ENCODE data around the gene MAN2A2. TPM values are rescaled to one million over a fixed set of nuclear protein-coding genes. Genes with fewer than 3 reads are reported as not detected.

The MAN2A2 gene
- total and polyA plus RNA-seq, 9 of the 15 experiments (the other 6 are each of a cell fraction or from before 2014, with no cell fraction given) = 7.3 to 151 (median 43.4) TPM

DNA sequence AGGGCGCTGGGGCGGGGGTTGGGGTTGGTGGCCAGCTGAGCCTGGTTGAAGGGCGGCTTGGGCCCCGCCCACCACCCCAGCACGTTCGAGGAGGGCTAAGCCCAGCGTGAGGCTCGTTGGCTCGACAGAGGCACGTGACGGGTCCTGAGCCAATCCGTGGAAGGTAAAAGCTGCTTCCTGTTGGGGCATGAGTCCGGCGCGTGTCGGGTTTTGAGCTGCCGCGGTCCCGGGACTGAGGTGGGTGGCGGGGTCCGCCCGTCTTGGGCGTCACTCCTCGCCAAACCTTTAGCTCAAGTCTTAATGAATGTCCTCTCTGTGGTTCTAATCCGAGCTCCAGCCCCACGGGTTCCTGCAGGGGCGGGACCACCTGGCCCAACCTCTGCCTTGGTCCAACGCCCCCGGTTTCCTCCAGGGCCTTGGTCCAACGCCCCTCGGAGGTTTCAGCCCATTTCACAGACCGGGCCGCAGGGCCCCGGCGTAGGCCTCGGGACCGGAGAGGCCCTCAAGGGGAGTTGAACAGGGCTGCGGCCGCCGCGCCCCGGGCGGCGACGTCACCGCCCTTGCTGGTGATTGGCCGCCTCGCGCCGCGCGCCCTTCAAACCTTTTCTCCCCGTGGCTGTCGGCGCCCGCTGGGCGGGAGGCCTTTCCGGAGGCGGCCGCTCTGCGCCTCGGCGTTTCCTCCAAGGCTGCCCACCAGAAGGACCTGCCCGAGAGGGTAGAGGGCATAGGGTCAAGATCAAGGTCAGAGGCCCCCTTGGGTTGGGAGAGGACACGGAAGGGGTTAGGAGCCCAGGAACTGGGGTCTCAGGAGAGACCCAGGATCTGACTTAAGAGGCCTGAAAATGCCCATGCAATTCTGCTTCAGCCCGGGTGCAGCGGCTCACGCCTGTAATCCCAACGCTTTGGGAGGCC is 51.9 kb downstream of the MAN2A2 start, which contains the start of gene RCCD1 (continued):
- TF ChIP-seq FOXK2 (conservative IDR thresholded peaks at IDR 0.05 in 1 of 2, IDR thresholded peaks at IDR 0.05 in 1 of 2; ENCODE audit: low read depth in 2 of 2) (peak; percentile 57 to 77; a peak in 3 of 4 replicates), SMARCA5 (IDR thresholded peaks at IDR 0.05) (peak; percentile 87), PML (IDR thresholded peaks at IDR 0.05; ENCODE audit: low read length) (peak; percentile 66; the same call in 1 of the 2 replicates), GATA2 (CRISPR knock-in tag; IDR thresholded peaks at IDR 0.05) (no peak), FOS (IDR thresholded peaks at IDR 0.05; ENCODE audit: extremely low read depth, insufficient read length) (peak; percentile 67), ZNF239 (CRISPR knock-in tag; IDR thresholded peaks at IDR 0.05) (no peak), DNMT1 (IDR thresholded peaks at IDR 0.05) (no peak), TARDBP (IDR thresholded peaks at IDR 0.05) (no peak), ZNF140 (CRISPR knock-in tag; IDR thresholded peaks at IDR 0.05) (no peak), ZBED1 (IDR thresholded peaks at IDR 0.05) (0 out of 2 replicates have a peak, but pooled peaks have one; percentile 35), ZNF24 (IDR thresholded peaks at IDR 0.05) (no peak), NFE2L1 (tag; IDR thresholded peaks at IDR 0.05; ENCODE audit: borderline replicate concordance, low read depth) (no peak), PHB (CRISPR knock-in tag; IDR thresholded peaks at IDR 0.05) (peak; percentile 18; the same call in 1 of the 2 replicates)
- TF ChIP-seq, protein P1, sequence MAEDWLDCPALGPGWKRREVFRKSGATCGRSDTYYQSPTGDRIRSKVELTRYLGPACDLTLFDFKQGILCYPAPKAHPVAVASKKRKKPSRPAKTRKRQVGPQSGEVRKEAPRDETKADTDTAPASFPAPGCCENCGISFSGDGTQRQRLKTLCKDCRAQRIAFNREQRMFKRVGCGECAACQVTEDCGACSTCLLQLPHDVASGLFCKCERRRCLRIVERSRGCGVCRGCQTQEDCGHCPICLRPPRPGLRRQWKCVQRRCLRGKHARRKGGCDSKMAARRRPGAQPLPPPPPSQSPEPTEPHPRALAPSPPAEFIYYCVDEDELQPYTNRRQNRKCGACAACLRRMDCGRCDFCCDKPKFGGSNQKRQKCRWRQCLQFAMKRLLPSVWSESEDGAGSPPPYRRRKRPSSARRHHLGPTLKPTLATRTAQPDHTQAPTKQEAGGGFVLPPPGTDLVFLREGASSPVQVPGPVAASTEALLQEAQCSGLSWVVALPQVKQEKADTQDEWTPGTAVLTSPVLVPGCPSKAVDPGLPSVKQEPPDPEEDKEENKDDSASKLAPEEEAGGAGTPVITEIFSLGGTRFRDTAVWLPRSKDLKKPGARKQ (CRISPR knock-in tag; IDR thresholded peaks at IDR 0.05) = no peak
- TF ChIP-seq, protein P2, sequence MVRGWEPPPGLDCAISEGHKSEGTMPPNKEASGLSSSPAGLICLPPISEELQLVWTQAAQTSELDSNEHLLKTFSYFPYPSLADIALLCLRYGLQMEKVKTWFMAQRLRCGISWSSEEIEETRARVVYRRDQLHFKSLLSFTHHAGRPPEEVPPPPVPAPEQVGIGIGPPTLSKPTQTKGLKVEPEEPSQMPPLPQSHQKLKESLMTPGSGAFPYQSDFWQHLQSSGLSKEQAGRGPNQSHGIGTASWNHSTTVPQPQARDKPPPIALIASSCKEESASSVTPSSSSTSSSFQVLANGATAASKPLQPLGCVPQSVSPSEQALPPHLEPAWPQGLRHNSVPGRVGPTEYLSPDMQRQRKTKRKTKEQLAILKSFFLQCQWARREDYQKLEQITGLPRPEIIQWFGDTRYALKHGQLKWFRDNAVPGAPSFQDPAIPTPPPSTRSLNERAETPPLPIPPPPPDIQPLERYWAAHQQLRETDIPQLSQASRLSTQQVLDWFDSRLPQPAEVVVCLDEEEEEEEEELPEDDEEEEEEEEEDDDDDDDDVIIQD (CRISPR knock-in tag; IDR thresholded peaks at IDR 0.05) = no peak
- TF ChIP-seq, protein P3, sequence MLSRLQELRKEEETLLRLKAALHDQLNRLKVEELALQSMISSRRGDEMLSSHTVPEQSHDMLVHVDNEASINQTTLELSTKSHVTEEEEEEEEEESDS (CRISPR knock-in tag; IDR thresholded peaks at IDR 0.05) = no peak
- TF ChIP-seq, protein P4, sequence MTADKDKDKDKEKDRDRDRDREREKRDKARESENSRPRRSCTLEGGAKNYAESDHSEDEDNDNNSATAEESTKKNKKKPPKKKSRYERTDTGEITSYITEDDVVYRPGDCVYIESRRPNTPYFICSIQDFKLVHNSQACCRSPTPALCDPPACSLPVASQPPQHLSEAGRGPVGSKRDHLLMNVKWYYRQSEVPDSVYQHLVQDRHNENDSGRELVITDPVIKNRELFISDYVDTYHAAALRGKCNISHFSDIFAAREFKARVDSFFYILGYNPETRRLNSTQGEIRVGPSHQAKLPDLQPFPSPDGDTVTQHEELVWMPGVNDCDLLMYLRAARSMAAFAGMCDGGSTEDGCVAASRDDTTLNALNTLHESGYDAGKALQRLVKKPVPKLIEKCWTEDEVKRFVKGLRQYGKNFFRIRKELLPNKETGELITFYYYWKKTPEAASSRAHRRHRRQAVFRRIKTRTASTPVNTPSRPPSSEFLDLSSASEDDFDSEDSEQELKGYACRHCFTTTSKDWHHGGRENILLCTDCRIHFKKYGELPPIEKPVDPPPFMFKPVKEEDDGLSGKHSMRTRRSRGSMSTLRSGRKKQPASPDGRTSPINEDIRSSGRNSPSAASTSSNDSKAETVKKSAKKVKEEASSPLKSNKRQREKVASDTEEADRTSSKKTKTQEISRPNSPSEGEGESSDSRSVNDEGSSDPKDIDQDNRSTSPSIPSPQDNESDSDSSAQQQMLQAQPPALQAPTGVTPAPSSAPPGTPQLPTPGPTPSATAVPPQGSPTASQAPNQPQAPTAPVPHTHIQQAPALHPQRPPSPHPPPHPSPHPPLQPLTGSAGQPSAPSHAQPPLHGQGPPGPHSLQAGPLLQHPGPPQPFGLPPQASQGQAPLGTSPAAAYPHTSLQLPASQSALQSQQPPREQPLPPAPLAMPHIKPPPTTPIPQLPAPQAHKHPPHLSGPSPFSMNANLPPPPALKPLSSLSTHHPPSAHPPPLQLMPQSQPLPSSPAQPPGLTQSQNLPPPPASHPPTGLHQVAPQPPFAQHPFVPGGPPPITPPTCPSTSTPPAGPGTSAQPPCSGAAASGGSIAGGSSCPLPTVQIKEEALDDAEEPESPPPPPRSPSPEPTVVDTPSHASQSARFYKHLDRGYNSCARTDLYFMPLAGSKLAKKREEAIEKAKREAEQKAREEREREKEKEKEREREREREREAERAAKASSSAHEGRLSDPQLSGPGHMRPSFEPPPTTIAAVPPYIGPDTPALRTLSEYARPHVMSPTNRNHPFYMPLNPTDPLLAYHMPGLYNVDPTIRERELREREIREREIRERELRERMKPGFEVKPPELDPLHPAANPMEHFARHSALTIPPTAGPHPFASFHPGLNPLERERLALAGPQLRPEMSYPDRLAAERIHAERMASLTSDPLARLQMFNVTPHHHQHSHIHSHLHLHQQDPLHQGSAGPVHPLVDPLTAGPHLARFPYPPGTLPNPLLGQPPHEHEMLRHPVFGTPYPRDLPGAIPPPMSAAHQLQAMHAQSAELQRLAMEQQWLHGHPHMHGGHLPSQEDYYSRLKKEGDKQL (CRISPR knock-in tag; IDR thresholded peaks at IDR 0.05; ENCODE audit: borderline replicate concordance) = 0 out of 2 replicates have a peak, but pooled peaks have one; percentile 36
- TF ChIP-seq, protein P5, sequence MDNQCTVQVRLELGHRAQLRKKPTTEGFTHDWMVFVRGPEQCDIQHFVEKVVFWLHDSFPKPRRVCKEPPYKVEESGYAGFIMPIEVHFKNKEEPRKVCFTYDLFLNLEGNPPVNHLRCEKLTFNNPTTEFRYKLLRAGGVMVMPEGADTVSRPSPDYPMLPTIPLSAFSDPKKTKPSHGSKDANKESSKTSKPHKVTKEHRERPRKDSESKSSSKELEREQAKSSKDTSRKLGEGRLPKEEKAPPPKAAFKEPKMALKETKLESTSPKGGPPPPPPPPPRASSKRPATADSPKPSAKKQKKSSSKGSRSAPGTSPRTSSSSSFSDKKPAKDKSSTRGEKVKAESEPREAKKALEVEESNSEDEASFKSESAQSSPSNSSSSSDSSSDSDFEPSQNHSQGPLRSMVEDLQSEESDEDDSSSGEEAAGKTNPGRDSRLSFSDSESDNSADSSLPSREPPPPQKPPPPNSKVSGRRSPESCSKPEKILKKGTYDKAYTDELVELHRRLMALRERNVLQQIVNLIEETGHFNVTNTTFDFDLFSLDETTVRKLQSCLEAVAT (IDR thresholded peaks at IDR 0.05) = no peak; a peak in 1 of 4 replicates
